ENCODE results near the gene CAMKK1. TPM values are rescaled to one million over a fixed set of nuclear protein-coding genes. Genes with fewer than 3 reads are reported as not detected.

CAMKK1 gene
- total RNA-seq, 1 donor from 2014 or later = 6.1 TPM

- no peak for DNase-seq
These were observed 24.6 kb upstream of the CAMKK1 start for GRCh38 chr17:3917391-3917931.

GRCh38 chr17:3916825-3917224 lies 24.0 kb upstream of the CAMKK1 start:
- DNase-seq = no peak

GRCh38 chr17:3915995-3916696 lies 23.3 kb upstream of the CAMKK1 start, which contains the start of gene P2RX1:
Gene P2RX1, minus strand, starts transcription at chr17:3916465. Its CDS starts 240 bp downstream, at chr17:3916225.
- no peak for DNase-seq

- DNase-seq = no peak
These were observed 22.7 kb upstream of the CAMKK1 start for GRCh38 chr17:3915581-3915994.

GRCh38 chr17:3914312-3914670 lies 21.4 kb upstream of the CAMKK1 start:
- DNase-seq = no peak

- DNase-seq = peak; percentile 29
These were observed 20.9 kb upstream of the CAMKK1 start for GRCh38 chr17:3913531-3914311.

GRCh38 chr17:3912827-3913226 lies 20.0 kb upstream of the CAMKK1 start:
- DNase-seq = no peak

- peak; percentile 35 for DNase-seq
These were observed 18.6 kb upstream of the CAMKK1 start for GRCh38 chr17:3911271-3912053.

- no peak for DNase-seq
These were observed 17.8 kb upstream of the CAMKK1 start for GRCh38 chr17:3910420-3911270.

GRCh38 chr17:3909257-3909656 lies 16.4 kb upstream of the CAMKK1 start:
- DNase-seq = no peak

- DNase-seq = no peak
These were observed 14.8 kb upstream of the CAMKK1 start for GRCh38 chr17:3907483-3908216.

GRCh38 chr17:3906881-3907280 lies 14.0 kb upstream of the CAMKK1 start:
- DNase-seq = no peak

- DNase-seq = no peak
These were observed 12.2 kb upstream of the CAMKK1 start for GRCh38 chr17:3905017-3905520.

- no peak for DNase-seq
These were observed 11.6 kb upstream of the CAMKK1 start for GRCh38 chr17:3904501-3904900.

GRCh38 chr17:3903881-3904290 lies 11.0 kb upstream of the CAMKK1 start:
- DNase-seq = no peak

GRCh38 chr17:3903051-3903825 lies 10.4 kb upstream of the CAMKK1 start:
- no peak for DNase-seq

GRCh38 chr17:3900646-3901045 lies 7.8 kb upstream of the CAMKK1 start:
- no peak for DNase-seq

- DNase-seq = no peak
These were observed 4.9 kb upstream of the CAMKK1 start for GRCh38 chr17:3897731-3898130.

GRCh38 chr17:3896968-3897235 lies 4.0 kb upstream of the CAMKK1 start:
- DNase-seq = no peak
